Middle frontal gyrus (tissue), 1 donor: ENCODE data around the gene ATMIN.

Source experiments
- DNase-seq: peaks from one replicate; pipeline ENCODE4 v3.0.0-alpha.2; 2015; ENCODE audit warnings: low spot score; ENCODE audit errors: extremely low spot score

Gene ATMIN

DNA sequence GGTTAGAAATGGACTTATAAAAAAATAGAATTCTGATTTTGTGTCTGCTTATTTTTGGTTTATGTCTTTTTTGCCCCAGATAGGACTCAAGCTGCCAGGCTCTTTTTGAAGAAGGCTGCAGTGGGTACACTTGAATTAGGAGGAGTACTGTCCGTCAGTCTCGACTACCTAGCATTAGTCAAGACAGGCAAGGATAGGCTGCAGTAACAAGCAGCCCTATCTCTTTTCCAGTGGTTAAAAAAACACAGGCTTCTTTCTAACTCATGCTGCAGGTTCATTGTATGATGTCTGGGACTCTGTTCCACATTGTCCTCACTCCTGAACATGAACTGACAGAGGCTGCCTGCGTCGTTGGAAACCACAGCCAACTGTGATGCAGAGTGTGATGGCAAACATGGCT lies 33.4 kb downstream of the ATMIN start:
- no peak for DNase-seq

DNA sequence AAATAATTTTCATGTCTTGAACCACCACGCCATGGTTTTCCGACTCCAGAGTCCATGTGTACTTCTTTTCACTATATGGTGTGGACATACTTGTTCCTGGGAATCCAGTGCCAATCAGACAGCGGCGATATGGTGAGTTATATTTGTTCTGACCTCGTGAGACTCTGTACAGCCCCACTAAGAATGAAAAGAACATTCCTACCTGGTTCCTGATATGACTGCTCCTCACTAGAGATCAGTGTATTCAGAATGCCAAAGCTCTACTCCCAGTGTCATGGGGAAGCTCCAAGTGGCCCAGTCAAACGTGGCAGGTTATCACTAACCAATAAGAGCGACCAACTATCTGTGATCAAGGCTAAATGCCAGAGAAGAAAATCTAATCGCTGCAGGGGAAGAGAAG lies 35.3 kb downstream of the ATMIN start:
- DNase-seq, result no peak

DNA sequence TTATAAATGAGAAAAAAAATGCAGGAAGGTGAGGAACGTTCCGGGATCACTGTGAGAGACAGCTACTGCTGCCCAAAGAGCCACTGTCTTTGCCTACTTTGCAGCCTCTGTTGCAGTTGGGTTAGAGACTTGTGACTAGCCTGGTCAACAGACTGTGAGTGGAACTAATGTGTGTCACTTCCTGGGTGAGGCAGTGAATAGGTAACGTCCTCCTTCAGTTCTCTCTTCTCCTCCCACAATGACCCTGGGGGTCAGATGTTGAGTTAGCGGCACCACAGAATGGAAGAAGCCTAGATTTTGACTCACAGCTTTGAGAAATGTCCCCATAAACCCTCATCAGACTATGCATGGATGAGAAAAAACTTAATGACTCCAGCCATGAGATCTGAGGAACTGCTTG lies 36.2 kb downstream of the ATMIN start:
- DNase-seq, result no peak

DNA sequence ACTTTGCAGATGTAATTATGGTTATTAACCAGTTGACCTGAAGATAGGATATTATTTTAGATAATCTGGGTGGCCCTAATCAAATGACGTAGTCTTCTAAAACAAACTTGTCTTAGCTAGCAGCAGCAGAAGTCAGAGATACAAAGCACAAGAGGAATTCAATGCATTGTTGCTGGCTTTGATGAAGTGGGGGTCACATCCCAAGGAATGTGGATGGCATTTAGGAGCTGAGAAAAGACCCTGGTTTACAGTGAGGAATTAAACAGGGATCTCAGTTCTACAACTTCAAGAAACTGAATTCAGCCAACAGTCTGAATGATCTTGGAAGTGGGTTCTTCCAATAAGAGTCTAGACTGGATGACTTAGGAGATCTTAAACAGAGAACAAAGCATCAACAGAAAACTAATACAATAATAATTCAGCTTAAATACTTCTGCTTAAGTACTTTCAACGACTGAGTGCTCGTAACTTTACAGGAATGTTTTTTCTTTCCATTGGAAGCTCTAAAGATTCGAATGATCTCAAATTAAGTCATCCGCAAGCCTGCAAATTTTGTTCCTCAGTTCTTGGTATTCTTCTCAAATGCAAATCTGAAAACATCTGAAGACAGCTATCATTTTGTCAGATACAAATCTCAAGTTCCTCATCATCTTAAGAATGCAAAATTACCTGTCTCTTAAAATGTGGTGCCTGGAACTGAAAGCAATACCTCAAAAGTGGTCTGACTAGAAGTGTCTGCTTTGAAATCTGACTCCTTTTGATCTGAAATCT lies 38.1 kb downstream of the ATMIN start:
- DNase-seq, result no peak

DNA sequence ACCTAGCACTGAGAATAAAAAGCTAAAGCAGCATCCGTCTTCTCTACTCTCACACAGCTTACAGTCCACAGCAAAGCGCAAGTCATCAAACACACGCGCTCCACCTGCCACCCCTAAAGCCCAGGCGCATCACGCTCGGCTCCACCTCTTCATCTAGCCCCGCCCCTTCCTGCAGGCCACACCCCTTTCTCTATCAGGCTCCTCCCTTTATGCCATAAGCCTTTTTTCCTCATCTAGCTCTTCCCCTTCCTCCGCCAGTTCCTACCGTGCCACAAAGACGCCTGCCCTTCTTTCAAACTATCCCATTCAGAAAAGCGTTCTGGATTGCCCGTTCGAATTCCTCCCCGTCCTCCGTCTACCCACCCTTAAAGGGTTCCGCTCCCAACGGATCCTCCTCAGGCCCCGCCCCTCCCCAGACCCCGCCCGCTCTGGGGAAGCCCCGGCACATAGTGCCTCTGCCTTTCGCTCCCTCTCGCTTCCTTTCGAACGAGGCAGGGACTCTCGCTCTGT lies 41.0 kb downstream of the ATMIN start:
- peak; percentile 57 for DNase-seq

DNA sequence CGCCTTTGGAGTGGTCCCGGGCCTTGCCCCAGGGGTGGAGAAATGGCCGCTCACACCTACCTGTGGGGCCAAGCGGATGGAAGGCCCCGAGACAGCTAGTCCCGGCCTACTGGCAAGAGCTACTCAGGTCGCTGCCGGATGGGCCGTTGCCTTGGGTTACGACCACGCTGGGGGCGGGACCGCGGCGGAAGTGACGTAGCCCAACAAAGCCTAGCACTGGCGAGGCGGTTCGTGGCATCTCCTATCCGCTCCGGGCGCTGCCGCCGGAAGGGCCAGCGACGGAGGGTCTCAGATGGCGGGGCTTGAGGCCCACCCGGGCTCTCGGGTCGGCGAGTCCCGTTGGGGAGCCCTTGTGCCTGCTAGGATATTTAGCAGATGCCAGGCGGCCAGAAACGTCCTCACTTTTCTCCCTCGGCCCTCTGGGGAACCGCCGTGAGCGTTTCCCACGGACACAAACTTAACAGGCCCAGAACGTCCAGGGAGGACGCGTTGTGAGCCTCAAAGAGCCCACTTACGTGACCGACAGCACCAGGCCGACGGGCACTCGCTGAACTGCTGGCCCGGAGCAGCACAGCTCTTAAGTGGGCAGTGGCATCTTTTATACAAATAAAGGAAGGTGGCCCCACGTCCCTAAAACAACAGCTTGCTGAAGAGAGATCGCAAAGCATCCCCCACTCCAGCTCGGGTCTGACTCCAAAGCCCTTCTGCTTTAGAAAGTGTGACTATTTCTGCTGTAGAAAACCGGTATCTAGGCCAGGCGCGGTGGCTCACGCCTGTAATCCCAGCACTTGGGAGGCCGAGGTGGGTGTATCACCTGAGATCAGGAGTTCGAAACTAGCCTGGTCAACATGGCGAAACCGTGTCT lies 41.7 kb downstream of the ATMIN start, which contains the start of gene C16orf46:
Gene C16orf46 (minus strand): TSS at position 163 of the 865 bp plus-strand sequence. CDS start 13,283 bp downstream, outside the sequence.
- DNase-seq, result peak; percentile 97

DNA sequence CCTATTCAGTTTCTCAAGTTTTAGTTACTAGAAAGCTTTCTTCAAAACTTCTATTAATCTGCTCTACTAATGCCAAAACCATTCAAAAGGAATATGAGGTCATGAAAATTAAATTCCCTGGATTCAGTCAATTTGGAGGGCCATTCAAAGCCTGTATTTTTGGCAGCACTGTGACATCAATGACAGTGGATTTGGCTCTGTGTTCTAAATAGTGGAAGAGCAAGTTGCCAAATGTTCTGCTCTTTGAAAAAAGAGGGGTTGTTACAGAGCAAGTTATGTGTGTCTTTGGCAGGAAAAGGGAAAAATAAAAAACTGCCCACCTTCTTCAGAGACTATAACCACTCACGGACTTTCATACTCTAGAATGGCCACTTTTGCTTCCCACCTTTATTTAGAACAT lies 44.6 kb downstream of the ATMIN start:
- no peak for DNase-seq

DNA sequence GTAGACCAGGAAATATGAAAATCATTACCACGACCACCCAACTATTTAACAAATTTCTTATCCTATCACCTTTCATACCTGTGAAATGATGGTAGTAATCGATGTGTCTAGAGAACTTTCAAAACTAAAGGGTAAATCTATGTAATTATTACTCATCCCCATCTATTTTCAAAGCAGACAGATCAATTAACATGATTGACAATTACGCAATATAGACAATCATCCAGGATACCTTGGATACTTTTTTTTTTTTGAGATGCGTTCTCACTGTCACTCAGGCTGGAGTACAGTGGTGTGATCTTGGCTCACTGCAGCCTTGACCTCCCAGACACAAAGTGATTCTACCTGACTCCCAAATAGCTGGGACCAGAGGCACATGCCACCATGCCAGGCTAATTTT lies 45.4 kb downstream of the ATMIN start:
- no peak for DNase-seq

DNA sequence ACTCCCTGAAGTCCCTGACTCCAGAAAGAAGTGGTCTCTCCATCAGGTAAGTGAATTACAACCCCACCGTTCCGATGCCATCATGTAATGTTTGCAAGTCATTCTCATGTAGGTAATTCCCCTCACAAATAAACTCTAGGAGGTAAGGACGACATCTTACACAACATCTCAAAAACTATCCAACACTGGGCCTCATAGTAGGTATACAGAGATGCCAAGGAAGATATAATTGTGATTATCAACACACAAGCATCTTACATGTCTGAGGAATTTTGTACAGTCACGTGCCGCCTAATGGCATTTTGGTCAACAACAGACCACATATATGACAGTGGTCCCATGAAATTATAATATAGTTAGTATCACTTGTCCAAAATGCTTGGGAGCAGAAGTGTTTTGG lies 53.2 kb downstream of the ATMIN start:
- DNase-seq, result no peak

DNA sequence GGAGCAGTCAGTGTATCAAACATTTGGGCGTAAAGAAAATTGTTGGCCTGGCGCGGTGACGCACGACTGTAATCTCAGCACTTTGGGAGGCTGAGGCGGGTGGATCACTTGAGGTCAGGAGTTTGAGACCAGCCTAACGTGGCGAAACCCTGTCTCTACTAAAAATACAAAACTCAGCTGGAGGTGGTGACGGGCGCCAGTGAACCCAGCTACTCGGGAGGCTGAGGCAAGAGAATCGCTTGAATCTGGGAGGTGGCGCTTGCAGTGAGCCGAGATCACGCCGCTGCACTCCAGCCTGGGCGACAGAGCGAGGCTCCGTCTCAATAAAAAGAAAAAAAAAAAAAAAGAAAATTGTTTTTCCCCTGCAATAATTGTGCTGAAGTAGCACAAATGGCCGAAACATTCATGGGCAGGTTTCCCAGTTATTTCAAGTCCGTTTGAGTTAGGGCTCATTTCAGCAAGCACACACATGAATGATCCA lies 59.2 kb downstream of the ATMIN start:
- DNase-seq, result no peak

DNA sequence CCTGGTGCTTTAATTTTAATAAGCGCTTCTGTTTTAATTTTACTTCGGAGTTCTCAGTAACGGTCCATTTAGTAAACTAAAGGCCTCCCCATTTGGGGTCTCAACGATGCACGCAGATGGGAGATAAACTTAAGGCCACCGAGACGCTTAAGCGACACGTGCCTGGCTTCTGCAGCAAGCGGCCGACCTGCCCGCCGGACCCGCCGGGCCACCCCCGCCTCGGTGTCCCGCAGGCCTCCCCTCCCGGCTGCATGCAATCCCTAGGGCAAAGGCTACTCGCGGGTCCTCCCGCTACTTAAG lies 60.0 kb downstream of the ATMIN start:
- no peak for DNase-seq

DNA sequence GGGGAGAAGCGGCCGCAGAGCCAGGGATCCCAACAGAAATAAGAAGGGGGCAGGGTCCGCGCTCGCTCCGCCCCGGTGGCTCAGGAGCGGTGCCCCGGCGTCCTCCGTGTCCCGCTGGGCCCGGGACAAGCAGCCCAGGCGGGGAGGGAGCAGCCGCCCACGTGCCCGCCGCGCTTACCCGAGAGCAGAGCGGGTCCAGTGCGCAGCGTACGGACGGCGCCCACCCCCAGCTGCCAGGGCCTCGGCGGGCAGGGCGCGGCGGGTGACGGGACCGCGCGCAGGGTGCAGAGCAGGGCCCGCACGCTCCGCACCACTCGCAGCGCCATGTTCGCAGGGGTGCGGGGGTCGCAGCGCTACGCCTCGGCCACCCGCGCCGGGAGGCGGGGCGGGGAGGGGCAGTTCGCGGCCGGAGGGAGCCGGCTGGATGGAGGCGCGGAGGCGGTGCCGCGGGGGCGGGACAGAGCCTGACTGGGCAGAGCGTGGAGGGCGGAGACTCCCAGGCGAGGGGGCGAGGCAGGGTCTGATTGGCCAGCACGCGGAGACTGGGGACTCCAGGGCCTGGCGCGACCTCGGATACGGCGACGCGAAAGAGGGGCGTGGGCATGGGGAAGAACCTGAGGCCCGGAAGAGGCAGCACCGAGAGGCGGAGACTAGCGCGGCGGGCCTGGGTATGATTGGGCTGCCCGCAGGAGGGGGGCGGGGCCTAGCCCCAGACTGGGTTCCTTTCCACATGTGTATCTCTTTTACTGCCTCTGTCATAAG lies 60.5 kb downstream of the ATMIN start, which contains the start of gene GCSH:
Gene GCSH (minus strand): TSS at position 443 of the 762 bp plus-strand sequence. CDS start 117 bp downstream, at position 326.
- peak; percentile 98 for DNase-seq

DNA sequence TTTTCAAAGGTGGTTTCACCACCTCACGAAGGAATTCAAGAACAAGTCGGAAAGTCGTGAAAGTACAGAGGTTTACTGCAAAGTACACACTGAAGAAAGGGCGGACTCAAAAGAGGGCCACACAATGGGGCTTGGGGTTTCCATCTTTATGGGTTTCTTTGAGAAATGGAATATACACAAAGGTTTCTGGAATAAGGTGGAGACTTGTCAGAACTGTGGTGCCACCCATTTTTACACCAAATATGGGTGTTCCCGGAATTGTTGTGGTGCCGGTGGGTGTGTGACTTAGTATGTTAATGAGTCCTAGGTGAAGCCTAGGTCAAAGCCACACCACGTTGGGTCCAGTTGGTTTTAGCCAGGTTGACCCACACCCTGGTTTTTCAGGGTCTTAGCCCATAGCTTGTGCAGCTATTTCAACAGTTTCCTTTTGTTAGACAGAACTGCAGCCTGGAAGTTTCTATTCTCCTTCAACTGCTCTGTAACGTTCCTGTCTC lies 61.1 kb downstream of the ATMIN start:
- no peak for DNase-seq
